ENCODE data around the gene RALB. TPM values are rescaled to one million over a fixed set of nuclear protein-coding genes. Genes with fewer than 3 reads are reported as not detected.

Gene RALB
- total RNA-seq, 2 donors from 2014 or later = 21.9 to 50.2 TPM

DNA sequence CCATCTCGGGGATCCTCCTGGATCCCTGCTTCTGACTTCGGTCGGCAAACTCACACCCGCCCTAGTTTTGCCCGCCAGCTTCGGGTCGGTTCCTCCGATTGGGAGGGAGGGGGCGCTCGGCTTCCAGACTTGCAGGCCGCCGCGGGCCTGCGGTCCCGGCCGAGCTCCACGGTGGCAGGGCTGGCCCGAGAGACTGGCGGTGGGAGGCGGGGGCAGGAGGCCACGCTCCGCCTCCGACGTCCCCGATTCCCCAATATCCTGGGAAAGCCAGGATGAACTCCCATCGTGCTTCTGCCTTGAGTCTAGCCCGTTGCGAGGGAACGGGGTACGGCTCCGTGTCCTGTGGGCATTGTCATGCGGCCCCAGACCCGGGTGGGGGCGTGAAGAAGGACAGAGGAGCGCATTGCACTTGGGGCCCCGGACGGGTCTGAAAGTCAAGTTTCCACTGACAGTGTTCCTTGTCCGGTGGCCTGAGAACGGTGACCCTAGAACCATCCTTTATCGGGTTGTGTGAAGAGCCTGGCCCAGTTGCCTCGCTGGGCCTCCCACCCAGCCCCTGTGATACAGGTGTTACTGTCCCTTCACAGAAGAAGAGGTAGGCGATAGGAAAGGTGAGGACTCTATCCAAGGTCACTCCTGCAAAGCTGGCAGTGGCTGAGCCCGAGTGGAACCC lies 90.9 kb downstream of the RALB start:
- TF ChIP-seq CTCF (IDR thresholded peaks at IDR 0.05) = peak; percentile 83
- H3K4me1 ChIP-seq (ENCODE audit: control insufficient read depth in 1 of 2, low read depth in 2 of 2) = peaks cover 27 to 41% of the 10 kb centered on the region in 2 donors
- ATAC-seq (ENCODE audit: insufficient number of reproducible peaks, low FRiP score, low read depth) = peak; percentile 50
- H3K4me3 ChIP-seq = peak overlapping the region; percentile 67
- no peaks in the 10 kb centered on the region for H3K9me3 ChIP-seq
- DNase-seq (ENCODE audit: low spot score) = peak; percentile 45
- no peak overlapping the region for H3K27ac ChIP-seq
- no peaks in the 10 kb centered on the region for H3K36me3 ChIP-seq
- H3K27me3 ChIP-seq (replicated peaks; ENCODE audit: insufficient read depth) = no peaks in the 10 kb centered on the region

Other genes starting within 250 kb of the RALB start
- gene EPB41L5, start 239.8 kb upstream of the RALB start, total RNA-seq = 10 to 100 TPM; 15.4 to 18.5 TPM
- gene TMEM185B, start 29.5 kb upstream of the RALB start, total RNA-seq = 10 to 100 TPM; 24.0 to 36.0 TPM
- gene INHBB, start 93.3 kb downstream of the RALB start, total RNA-seq = 10 to 100 TPM in 1 of 2 donors, 1 to 10 TPM in 1; 2.8 to 19.4 TPM